H1 (cell line): ENCODE results near the gene FRMD4A.

Experiments used
- NRF1 ChIP-seq: IDR thresholded peaks from 2 replicates; pipeline ENCODE4 v1.6.1; 2011; ENCODE audit warnings: mild to moderate bottlenecking, low read depth, low read length, improper control_type of control experiment
- TF ChIP-seq, protein P1 (sequence below), 3 experiments: IDR thresholded peaks; 1 replicate in 2 of 3; 2 replicates in 1 of 3; pipeline versions ENCODE4 v1.5.1 to v1.6.1; 2011; ENCODE audit warnings: low read length in 3 of 3, mild to moderate bottlenecking in 3 of 3, inconsistent platforms in 2 of 3, low read depth in 1 of 3, moderate library complexity in 1 of 3; ENCODE audit not compliant: insufficient read depth in 1 of 3; ENCODE audit errors: control extremely low read depth in 1 of 3

DNA sequence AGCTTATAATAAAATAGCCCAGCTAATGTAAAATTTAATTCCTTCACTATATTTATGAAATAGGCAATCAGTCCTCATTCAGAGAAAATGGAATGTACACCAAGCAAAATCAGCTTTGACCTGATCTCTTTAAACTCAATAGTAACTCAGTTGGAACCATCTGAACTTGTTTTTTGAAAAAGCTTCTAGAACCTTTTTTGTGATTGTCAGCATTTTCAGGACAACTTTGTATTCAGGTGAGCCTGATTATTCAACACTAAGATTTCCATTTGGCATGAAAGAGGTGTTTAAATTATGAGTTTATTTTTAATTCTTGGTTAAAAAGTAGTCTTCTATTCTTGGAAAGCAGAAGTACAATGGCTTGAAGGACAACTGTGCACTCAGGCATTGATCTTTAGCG lies 89.5 kb downstream of the FRMD4A start:
- TF ChIP-seq, protein P1, sequence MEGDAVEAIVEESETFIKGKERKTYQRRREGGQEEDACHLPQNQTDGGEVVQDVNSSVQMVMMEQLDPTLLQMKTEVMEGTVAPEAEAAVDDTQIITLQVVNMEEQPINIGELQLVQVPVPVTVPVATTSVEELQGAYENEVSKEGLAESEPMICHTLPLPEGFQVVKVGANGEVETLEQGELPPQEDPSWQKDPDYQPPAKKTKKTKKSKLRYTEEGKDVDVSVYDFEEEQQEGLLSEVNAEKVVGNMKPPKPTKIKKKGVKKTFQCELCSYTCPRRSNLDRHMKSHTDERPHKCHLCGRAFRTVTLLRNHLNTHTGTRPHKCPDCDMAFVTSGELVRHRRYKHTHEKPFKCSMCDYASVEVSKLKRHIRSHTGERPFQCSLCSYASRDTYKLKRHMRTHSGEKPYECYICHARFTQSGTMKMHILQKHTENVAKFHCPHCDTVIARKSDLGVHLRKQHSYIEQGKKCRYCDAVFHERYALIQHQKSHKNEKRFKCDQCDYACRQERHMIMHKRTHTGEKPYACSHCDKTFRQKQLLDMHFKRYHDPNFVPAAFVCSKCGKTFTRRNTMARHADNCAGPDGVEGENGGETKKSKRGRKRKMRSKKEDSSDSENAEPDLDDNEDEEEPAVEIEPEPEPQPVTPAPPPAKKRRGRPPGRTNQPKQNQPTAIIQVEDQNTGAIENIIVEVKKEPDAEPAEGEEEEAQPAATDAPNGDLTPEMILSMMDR (IDR thresholded peaks at IDR 0.05; ENCODE audit: control extremely low read depth in 1 of 3, insufficient read depth in 1 of 3, low read depth in 1 of 3, low read length in 3 of 3): no peak
- TF ChIP-seq NRF1: no peak
